HepG2 (cell line): ENCODE data around the gene ENTPD1. TPM values are rescaled to one million over a fixed set of nuclear protein-coding genes. Genes with fewer than 3 reads are reported as not detected.

Source experiments
- ARID5B ChIP-seq: IDR thresholded peaks from 2 replicates; pipeline ENCODE4 v1.4.0; 2020; ENCODE audit warnings: mild to moderate bottlenecking, missing genetic modification reagents
- CREB1 ChIP-seq, 2 experiments: fragments of 450-650 bp in 1 of 2; IDR thresholded peaks; 2 replicates each; pipeline ENCODE4 v1.6.1; 2016 to 2017; ENCODE audit warnings: control low read depth in 1 of 2, mild to moderate bottlenecking in 1 of 2, missing compliant biosample characterization in 1 of 2, missing genetic modification characterization in 1 of 2
- DMAP1 ChIP-seq: IDR thresholded peaks from 2 replicates; pipeline ENCODE4 v1.6.1; 2016
- DRAP1 ChIP-seq: IDR thresholded peaks from 2 replicates; pipeline ENCODE4 v1.6.1; 2016; ENCODE audit warnings: missing genetic modification reagents, missing compliant biosample characterization
- HMGXB4 ChIP-seq, 2 experiments: sonication (generic) in 1 of 2; formaldehyde crosslinking in 1 of 2; IDR thresholded peaks; 2 replicates each; pipeline versions ENCODE4 v1.4.0 to v1.6.1; 2018 to 2020; ENCODE audit warnings: missing genetic modification reagents in 2 of 2, borderline replicate concordance in 1 of 2, low read depth in 1 of 2, mild to moderate bottlenecking in 1 of 2, missing biosample characterization in 1 of 2
- IRF9 ChIP-seq: sonication (generic); formaldehyde crosslinking; IDR thresholded peaks from 2 replicates; pipeline ENCODE4 v1.8.0; 2022; ENCODE audit warnings: missing genetic modification reagents, mild to moderate bottlenecking, borderline replicate concordance
- MAZ ChIP-seq, 2 experiments: sonication (generic) in 1 of 2; formaldehyde crosslinking in 1 of 2; IDR thresholded peaks; 2 replicates each; pipeline versions ENCODE4 v1.5.0 to v1.6.1; 2012 to 2020; ENCODE audit warnings: low read depth in 2 of 2, mild to moderate bottlenecking in 2 of 2, borderline replicate concordance in 1 of 2, improper control_type of control experiment in 1 of 2, low read length in 1 of 2, missing genetic modification reagents in 1 of 2, moderate library complexity in 1 of 2
- MTERF4 ChIP-seq: sonication (generic); formaldehyde crosslinking; IDR thresholded peaks from 2 replicates; pipeline ENCODE4 v1.8.0; 2023; ENCODE audit warnings: mild to moderate bottlenecking, missing genetic modification reagents
- NR2C2 ChIP-seq: sonication (generic); formaldehyde crosslinking; IDR thresholded peaks from 2 replicates; pipeline ENCODE4 v1.4.0; 2020; ENCODE audit warnings: missing genetic modification reagents, mild to moderate bottlenecking, moderate library complexity, borderline replicate concordance
- POLR2AphosphoS5 ChIP-seq: IDR thresholded peaks from 2 replicates; pipeline ENCODE4 v1.6.1; 2012; ENCODE audit warnings: low read depth, low read length
- ZNF17 ChIP-seq: sonication (generic); formaldehyde crosslinking; IDR thresholded peaks from 2 replicates; pipeline ENCODE4 v1.5.0; 2020; ENCODE audit warnings: mild to moderate bottlenecking, missing genetic modification reagents
- ZNF235 ChIP-seq: sonication (generic); formaldehyde crosslinking; IDR thresholded peaks from 2 replicates; pipeline ENCODE4 v1.8.1; 2023; ENCODE audit warnings: mild to moderate bottlenecking, missing genetic modification reagents, borderline replicate concordance
- ZNF253 ChIP-seq: sonication (generic); formaldehyde crosslinking; IDR thresholded peaks from 2 replicates; pipeline ENCODE4 v1.8.0; 2022; ENCODE audit warnings: mild to moderate bottlenecking, missing genetic modification reagents, borderline replicate concordance
- ZNF260 ChIP-seq: sonication (generic); formaldehyde crosslinking; IDR thresholded peaks from 2 replicates; pipeline ENCODE4 v1.4.0; 2020; ENCODE audit warnings: missing genetic modification reagents, low read depth, mild to moderate bottlenecking, borderline replicate concordance
- ZNF331 ChIP-seq: sonication (generic); formaldehyde crosslinking; IDR thresholded peaks from 2 replicates; pipeline ENCODE4 v1.4.0; 2020; ENCODE audit warnings: missing genetic modification reagents
- ZNF460 ChIP-seq: sonication (generic); formaldehyde crosslinking; IDR thresholded peaks from 2 replicates; pipeline ENCODE4 v1.5.1; 2020; ENCODE audit warnings: missing genetic modification reagents, mild to moderate bottlenecking, borderline replicate concordance
- ZNF670 ChIP-seq: sonication (generic); formaldehyde crosslinking; IDR thresholded peaks from 2 replicates; pipeline ENCODE4 v1.8.0; 2022; ENCODE audit warnings: mild to moderate bottlenecking, missing genetic modification reagents, borderline replicate concordance
- ZNF781 ChIP-seq: sonication (generic); formaldehyde crosslinking; IDR thresholded peaks from 2 replicates; pipeline ENCODE4 v1.5.1; 2020; ENCODE audit warnings: borderline replicate concordance, mild to moderate bottlenecking, missing genetic modification reagents; ENCODE audit errors: not compliant biosample characterization
- polyA plus RNA-seq, 8 experiments: library from polyadenylated mRNA; depleted of rRNA in 3 of 8; stranded (reverse) in 7 of 8; unstranded in 1 of 8; fragments of >200 nt; fragmentation: Illumina TruSeq in 4 of 8; extraction: Trizol in 4 of 8; gene quantifications; 2 replicates each; pipeline versions ENCODE4 v1.2.1 to v1.2.3, GENCODE V29; 2011 to 2016; ENCODE audit warnings: low read depth in 4 of 8, missing spikeins in 1 of 8, mixed read lengths in 1 of 8; ENCODE audit not compliant: insufficient read depth in 1 of 8
- total RNA-seq, 5 experiments: library from RNA; depleted of rRNA; stranded (reverse); fragments of >200 nt; fragmentation: Illumina TruSeq; extraction: Trizol; gene quantifications; 2 replicates each; pipeline ENCODE4 v1.2.3, GENCODE V29; 2016; ENCODE audit warnings: low read depth in 1 of 5

The ENTPD1 gene
- total and polyA plus RNA-seq, 2 of the 13 experiments (the other 11 are each of a cell fraction or from before 2014, with no cell fraction given) = 0.07 TPM

GRCh38 chr10:95865814-95866466, 110.0 kb downstream of the ENTPD1 start (continued):
- TF ChIP-seq HMGXB4 (CRISPR knock-in tag; IDR thresholded peaks at IDR 0.05; ENCODE audit: borderline replicate concordance in 1 of 2, low read depth in 1 of 2) = 0 out of 4 replicates have a peak, but pooled peaks of 1 of the 2 experiments have one; percentile 8
- TF ChIP-seq ZNF460 (CRISPR knock-in tag) = no peak
- TF ChIP-seq IRF9 = no peak
- TF ChIP-seq ZNF781 (CRISPR knock-in tag) = no peak
- peak; percentile 64; the same call in 1 of the 2 replicates for TF ChIP-seq ARID5B
- TF ChIP-seq MTERF4 (CRISPR knock-in tag) = no peak
- TF ChIP-seq MAZ (IDR thresholded peaks at IDR 0.05; ENCODE audit: borderline replicate concordance, low read depth, low read length) = no peak
- no peak for TF ChIP-seq MAZ (CRISPR knock-in tag; IDR thresholded peaks at IDR 0.05; ENCODE audit: low read depth)
- no peak for TF ChIP-seq POLR2AphosphoS5
- no peak for TF ChIP-seq ZNF260
- no peak for TF ChIP-seq DRAP1
- no peak for TF ChIP-seq CREB1 (IDR thresholded peaks at IDR 0.05)
- no peak for TF ChIP-seq CREB1 (CRISPR knock-in tag; IDR thresholded peaks at IDR 0.05)
- TF ChIP-seq DMAP1 (CRISPR knock-in tag) = no peak
- peak; percentile 24; the same call in 1 of the 2 replicates for TF ChIP-seq ZNF331 (CRISPR knock-in tag)
- TF ChIP-seq ZNF253 (CRISPR knock-in tag) = no peak
- TF ChIP-seq NR2C2 = no peak
- no peak for TF ChIP-seq ZNF235 (CRISPR knock-in tag)
- TF ChIP-seq ZNF670 (CRISPR knock-in tag) = no peak
- no peak for TF ChIP-seq ZNF17 (CRISPR knock-in tag)
